ENCODE data around the gene CASP6.
"Not testable (repeated sequence)": the region's sequence is repeated elsewhere in the genome, so short reads cannot be mapped to it uniquely, and the experiment has no call there.

The CASP6 gene

DNA sequence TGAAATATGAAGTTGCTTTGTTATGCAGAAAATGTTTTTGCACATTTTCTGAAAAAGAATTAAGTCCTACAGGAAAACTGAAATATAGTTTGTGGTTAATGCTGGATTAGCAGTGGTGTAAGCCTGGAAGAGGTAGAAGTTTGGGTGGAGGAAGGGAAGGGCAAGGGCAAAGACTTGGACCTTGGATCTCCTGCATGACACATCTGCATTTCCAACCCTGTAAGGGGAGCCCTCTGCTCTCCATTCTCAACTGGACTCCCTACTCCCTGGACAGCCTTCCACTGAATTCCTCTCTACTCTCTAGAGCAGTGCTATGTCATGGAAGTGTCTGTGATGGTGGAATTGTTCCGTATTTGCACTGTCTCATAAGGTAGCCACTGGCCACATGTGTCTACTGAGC is 4.6 kb downstream of the CASP6 start:
- TF ChIP-seq Cebpa-rat (IDR thresholded peaks at IDR 0.05) = no peak
- no peaks in the 10 kb centered on the region for H3K27me3 ChIP-seq
- no peak overlapping the region for H3K4me3 ChIP-seq
- no peak overlapping the region for H3K4me2 ChIP-seq
- H3K9ac ChIP-seq = no peak overlapping the region
- H3K9me3 ChIP-seq = no peaks in the 10 kb centered on the region
- H3K36me3 ChIP-seq = peaks cover 57% of the 10 kb centered on the region
- 0 out of 2 replicates have a peak, but pooled peaks cover 8% of the 10 kb centered on the region for H4K20me1 ChIP-seq
- peaks cover 15% of the 10 kb centered on the region for H3K4me1 ChIP-seq
- no peak overlapping the region for H3K27ac ChIP-seq

DNA sequence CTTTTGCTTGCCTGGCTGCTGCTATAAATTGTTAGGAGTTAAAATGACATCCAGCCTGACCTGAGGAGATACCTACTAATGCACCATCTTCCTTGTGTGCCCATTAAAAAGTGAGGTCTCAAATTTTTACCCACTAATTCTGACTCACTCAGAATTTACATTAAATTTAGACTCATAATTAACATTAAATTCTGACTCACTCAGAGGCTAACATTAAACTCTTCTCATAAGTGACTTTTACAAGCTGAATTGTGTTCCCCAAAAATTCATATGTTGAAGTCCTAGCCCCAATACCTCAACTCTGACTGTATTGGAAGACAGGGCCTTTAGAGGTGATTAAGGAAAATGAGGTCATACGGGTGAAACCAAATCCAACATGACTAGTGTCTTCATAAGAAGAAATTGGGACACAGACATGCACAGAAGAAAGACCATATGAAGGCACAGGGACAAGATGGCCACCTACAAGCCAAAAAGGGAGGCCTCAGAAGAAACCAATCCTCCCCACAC is 11.8 kb downstream of the CASP6 start:
- H3K9ac ChIP-seq = no peak overlapping the region
- TF ChIP-seq Cebpa-rat (IDR thresholded peaks at IDR 0.05) = no peak
- no peak overlapping the region for H3K4me2 ChIP-seq
- no peaks in the 10 kb centered on the region for H3K4me1 ChIP-seq
- H3K36me3 ChIP-seq = peaks cover 85% of the 10 kb centered on the region
- H3K27ac ChIP-seq = no peak overlapping the region
- H4K20me1 ChIP-seq = no peaks in the 10 kb centered on the region
- no peaks in the 10 kb centered on the region for H3K9me3 ChIP-seq
- H3K27me3 ChIP-seq = no peaks in the 10 kb centered on the region
- H3K4me3 ChIP-seq = no peak overlapping the region

DNA sequence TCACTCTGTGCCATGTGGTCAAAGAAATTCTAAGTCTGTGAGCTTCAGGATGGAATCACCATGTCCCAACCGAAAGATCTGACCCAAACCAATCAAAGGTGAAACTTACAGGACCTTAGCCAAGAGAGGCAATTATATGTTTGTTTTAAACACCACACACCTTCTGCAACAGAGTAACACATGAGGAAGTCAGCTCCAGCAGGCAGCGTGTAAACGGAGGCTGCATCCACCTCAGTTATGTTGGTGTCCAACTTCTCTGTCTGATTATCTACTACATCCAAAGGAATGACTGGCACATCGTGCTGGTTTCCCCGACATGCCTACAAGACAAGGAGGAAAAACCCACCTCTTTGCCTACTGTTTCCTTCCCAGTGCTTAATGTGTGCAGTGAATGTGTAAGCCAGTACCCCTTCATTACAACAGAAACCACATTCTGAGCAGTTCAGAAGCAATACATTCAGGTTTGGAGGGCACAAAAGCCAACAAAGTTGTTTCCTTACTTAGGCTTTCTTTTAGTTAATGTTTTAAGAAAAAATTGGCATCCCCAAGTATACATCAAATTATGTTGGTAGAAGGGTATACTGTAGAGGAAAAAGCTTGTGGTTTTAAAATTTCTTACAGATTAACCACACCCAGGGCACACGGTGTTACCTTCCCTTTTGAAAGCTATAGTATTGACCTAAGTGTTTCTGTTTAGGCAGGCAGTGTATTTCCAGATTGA is 12.4 kb downstream of the CASP6 start:
- H3K9me3 ChIP-seq = no peaks in the 10 kb centered on the region
- no peak overlapping the region for H3K4me2 ChIP-seq
- no peaks in the 10 kb centered on the region for H3K27me3 ChIP-seq
- H3K4me1 ChIP-seq = no peaks in the 10 kb centered on the region
- H3K4me3 ChIP-seq = no peak overlapping the region
- no peaks in the 10 kb centered on the region for H4K20me1 ChIP-seq
- peaks cover 82% of the 10 kb centered on the region for H3K36me3 ChIP-seq
- H3K27ac ChIP-seq = no peak overlapping the region
- no peak overlapping the region for H3K9ac ChIP-seq
- no peak for TF ChIP-seq Cebpa-rat (IDR thresholded peaks at IDR 0.05)

DNA sequence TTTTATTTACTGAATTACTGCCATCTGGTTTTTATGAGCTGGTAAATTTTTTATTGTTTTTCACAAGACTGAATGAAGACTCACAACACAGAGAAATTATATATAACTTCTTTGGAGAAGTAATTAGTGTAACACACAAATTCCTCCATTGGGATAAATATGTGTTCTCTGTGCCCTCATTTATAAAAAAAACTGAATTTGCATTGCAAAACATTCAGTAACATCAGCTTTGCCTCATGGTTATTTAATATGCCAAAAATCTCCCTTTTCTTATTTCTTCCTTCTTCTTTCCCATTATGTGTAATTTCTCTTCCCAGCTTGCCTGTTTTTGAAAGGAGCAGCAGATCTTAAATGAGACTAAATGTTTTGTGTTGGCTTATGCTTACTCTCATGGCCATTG is 18.5 kb downstream of the CASP6 start:
- Histone ChIP-seq H3K9ac (no peak overlapping the region), H3K27ac (no peak overlapping the region), H3K4me2 (no peak overlapping the region), H3K27me3 (no peaks in the 10 kb centered on the region), H3K4me3 (no peak overlapping the region), H3K4me1 (no peaks in the 10 kb centered on the region), H4K20me1 (no peaks in the 10 kb centered on the region), H3K36me3 (peaks cover 27% of the 10 kb centered on the region), H3K9me3 (peaks cover 8% of the 10 kb centered on the region)
- no peak for TF ChIP-seq Cebpa-rat (IDR thresholded peaks at IDR 0.05)

DNA sequence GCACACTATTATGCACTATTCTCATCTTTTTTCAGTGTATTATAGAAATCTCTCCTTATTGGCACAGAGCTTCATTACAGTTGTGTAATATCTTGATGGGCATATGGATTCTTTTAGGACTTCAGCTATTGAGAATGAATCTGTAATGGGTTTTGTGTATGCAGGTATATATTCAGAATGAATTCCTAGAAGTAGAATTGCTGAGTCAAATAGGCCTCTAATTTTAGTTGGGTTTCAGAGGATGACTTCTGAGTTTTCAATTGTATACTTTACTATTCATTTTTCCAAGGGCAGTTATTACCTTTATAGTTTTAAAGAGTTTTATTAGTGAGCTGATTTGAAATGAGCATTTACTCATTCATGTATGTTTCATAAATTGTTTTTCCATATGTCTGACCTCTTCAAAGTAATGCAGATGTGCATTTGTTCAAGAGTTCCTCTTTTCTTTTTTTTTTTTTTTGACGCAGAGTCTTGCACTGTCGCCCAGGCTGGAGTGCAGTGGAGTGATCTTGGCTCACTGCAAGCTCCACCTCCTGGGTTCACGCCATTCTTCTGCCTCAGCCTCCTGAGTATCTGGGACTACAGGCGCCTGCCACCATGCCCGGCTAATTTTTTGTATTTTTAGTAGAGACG is 19.5 kb downstream of the CASP6 start:
- TF ChIP-seq Cebpa-rat (IDR thresholded peaks at IDR 0.05) = no peak

DNA sequence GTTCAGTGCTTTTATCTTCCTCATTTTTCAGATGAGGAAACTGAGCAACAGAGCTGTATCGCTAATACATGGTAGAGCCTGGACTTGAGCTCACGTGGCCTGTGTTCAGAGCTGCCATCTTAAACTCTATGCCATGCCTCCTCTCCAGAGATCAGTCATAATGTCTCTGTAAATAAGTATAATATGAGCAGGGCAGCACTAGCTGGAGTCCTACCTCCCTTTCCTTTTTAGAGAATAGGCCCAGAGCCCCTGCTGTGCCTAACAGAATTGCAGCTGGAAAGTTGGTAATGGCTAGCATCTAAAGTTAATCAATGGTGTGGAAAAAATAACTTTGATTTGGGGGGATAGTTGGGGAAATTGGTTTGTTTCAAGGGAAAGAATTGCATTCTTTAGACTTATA is 20.4 kb downstream of the CASP6 start:
- Histone ChIP-seq H3K9ac (no peak overlapping the region), H3K27me3 (no peaks in the 10 kb centered on the region), H4K20me1 (no peaks in the 10 kb centered on the region), H3K27ac (no peak overlapping the region), H3K9me3 (peaks cover 25% of the 10 kb centered on the region), H3K36me3 (peaks cover 28% of the 10 kb centered on the region), H3K4me3 (no peak overlapping the region), H3K4me2 (no peak overlapping the region), H3K4me1 (no peaks in the 10 kb centered on the region)
- no peak for TF ChIP-seq Cebpa-rat (IDR thresholded peaks at IDR 0.05)

More for the DNA sequence above, 19.5 kb downstream of the CASP6 start:
- H3K4me3 ChIP-seq = no peak overlapping the region
- H4K20me1 ChIP-seq = no peaks in the 10 kb centered on the region
- no peak overlapping the region for H3K27ac ChIP-seq
- H3K4me2 ChIP-seq = no peak overlapping the region
- H3K9ac ChIP-seq = no peak overlapping the region
- peaks cover 23% of the 10 kb centered on the region for H3K36me3 ChIP-seq
- no peaks in the 10 kb centered on the region for H3K4me1 ChIP-seq
- H3K9me3 ChIP-seq = peaks cover 18% of the 10 kb centered on the region
- H3K27me3 ChIP-seq = no peaks in the 10 kb centered on the region

DNA sequence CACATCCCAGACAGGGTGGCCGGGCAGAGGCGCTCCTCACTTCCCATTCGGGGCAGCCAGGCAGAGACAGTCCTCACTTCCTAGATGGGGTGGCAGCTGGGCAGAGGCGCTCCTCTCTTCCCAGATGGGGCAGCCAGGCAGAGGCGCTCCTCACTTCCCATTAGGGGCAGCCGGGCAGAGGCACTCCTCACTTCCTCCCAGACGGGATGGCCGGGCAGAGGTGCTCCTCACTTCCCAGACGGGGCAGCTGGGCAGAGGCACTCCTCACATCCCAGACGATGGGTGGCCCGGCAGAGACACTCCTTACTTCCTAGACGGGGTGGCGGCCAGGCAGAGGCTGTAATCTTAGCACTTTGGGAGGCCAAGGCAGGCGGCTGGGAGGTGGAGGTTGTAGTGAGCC is 24.3 kb downstream of the CASP6 start:
- H3K4me2 ChIP-seq, H3K4me1 ChIP-seq, H4K20me1 ChIP-seq, H3K9ac ChIP-seq, H3K27me3 ChIP-seq, H3K27ac ChIP-seq: not testable (repeated sequence)
- H3K36me3 ChIP-seq = peaks cover 14% of the 10 kb centered on the region
- H3K9me3 ChIP-seq = peaks cover 28% of the 10 kb centered on the region
- H3K4me3 ChIP-seq = 0 out of 2 replicates have a peak overlapping the region, but pooled peaks have one; percentile 18

DNA sequence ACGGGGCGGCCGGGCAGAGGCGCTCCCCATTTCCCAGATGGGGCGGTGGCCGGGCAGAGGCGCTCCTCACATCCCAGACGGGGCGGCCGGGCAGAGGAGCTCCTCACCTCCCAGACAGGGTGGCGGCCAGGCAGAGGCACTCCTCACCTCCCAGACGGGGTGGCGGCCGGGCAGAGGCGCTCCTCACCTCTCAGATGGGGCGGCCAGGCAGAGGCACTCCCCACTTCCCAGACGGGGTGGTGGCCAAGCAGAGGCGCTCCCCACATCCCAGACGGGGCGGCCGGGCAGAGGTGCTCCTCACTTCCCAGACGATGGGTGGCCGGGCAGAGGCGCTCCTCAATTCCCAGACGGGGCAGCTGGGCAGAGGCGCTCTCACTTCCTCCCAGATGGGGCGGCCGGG is 24.8 kb downstream of the CASP6 start:
- not testable (repeated sequence) for H3K27me3 ChIP-seq, H3K27ac ChIP-seq, H4K20me1 ChIP-seq, H3K4me1 ChIP-seq, H3K9ac ChIP-seq, H3K4me2 ChIP-seq
- Histone ChIP-seq H3K36me3 (peaks cover 14% of the 10 kb centered on the region), H3K9me3 (peaks cover 28% of the 10 kb centered on the region), H3K4me3 (0 out of 2 replicates have a peak overlapping the region, but pooled peaks have one; percentile 18)

DNA sequence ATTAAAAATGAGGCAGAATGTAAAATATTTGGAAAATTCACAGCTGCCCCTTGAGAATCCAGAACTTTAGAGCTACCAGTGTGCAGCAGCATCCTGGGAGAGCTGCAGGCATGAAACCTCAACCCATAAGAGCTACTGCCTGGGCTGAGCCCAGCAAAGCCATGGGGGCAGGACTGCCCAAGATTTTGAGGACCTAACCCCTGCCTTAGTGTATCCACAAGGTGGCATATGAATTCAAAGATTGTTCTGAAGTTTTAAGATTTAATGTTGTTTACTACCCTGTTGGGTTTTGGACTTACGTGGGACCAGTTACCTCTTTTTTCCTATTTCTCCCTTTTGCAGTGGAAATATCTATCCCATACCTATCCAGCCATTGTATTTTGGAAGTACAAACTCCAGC is 26.4 kb downstream of the CASP6 start:
- Histone ChIP-seq H3K4me3 (no peak overlapping the region), H3K27me3 (no peaks in the 10 kb centered on the region), H3K4me1 (no peaks in the 10 kb centered on the region), H3K27ac (no peak overlapping the region), H3K9me3 (peaks cover 28% of the 10 kb centered on the region), H3K4me2 (no peak overlapping the region), H4K20me1 (no peaks in the 10 kb centered on the region), H3K9ac (no peak overlapping the region), H3K36me3 (peaks cover 14% of the 10 kb centered on the region)
- no peak for TF ChIP-seq Cebpa-rat (IDR thresholded peaks at IDR 0.05)

DNA sequence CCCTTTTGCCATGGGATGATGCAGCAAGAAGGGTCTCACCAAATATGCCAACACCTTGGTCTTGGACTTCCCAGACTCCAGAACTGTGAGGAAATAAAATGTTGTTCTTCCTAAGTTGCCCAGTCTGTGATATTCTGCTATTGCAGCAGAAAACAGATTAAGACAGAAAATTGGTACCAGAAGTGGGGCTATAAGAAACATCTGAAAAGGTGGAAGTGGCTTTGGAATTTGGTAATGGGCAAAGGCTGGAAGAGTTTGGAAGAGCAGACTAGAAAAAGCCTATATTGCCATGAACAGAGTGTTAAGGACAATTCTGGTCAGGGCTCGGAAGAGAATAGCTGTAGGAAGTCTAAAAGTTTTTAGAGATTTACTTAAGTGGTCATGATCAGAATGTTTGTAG is 27.4 kb downstream of the CASP6 start:
- peaks cover 9% of the 10 kb centered on the region for H3K36me3 ChIP-seq
- no peaks in the 10 kb centered on the region for H3K4me1 ChIP-seq
- no peak overlapping the region for H3K9ac ChIP-seq
- H3K27ac ChIP-seq = no peak overlapping the region
- H3K27me3 ChIP-seq = no peaks in the 10 kb centered on the region
- H4K20me1 ChIP-seq = no peaks in the 10 kb centered on the region
- peaks cover 37% of the 10 kb centered on the region for H3K9me3 ChIP-seq
- H3K4me2 ChIP-seq = no peak overlapping the region
- no peak overlapping the region for H3K4me3 ChIP-seq
- TF ChIP-seq Cebpa-rat (IDR thresholded peaks at IDR 0.05) = no peak
